HFFc6 (cell line): ENCODE data around the gene SCIMP. TPM values are rescaled to one million over a fixed set of nuclear protein-coding genes. Genes with fewer than 3 reads are reported as not detected.

ENCODE experiments used
- DNase-seq: peaks from one replicate; pipeline ENCODE4 v3.0.0-alpha.2; 2018
- H3K27ac Mint-ChIP-seq: 2 replicates; pipeline ENCODE4 v1.8.0; 2020; ENCODE audit warnings: mild to moderate bottlenecking, mixed read lengths
- H3K27me3 Mint-ChIP-seq: 2 replicates; pipeline ENCODE4 v1.8.0; 2021; ENCODE audit warnings: mild to moderate bottlenecking, moderate library complexity, mixed read lengths; ENCODE audit not compliant: insufficient read depth
- H3K36me3 Mint-ChIP-seq: 2 replicates; pipeline ENCODE4 v1.8.0; 2021; ENCODE audit warnings: low read depth, mixed read lengths
- H3K4me1 Mint-ChIP-seq: 2 replicates; pipeline ENCODE4 v1.8.0; 2020; ENCODE audit warnings: low read depth, mixed read lengths
- H3K4me3 Mint-ChIP-seq: 2 replicates; pipeline ENCODE4 v1.8.0; 2020; ENCODE audit warnings: mild to moderate bottlenecking, moderate library complexity, mixed read lengths
- H3K9me3 Mint-ChIP-seq: 2 replicates; pipeline ENCODE4 v1.8.0; 2020; ENCODE audit warnings: mild to moderate bottlenecking, mixed read lengths
- CTCF ChIP-seq: fragments of 200-600 bp; sonication (generic); IDR thresholded peaks from 2 replicates; pipeline ENCODE4 v1.5.0; 2021; ENCODE audit warnings: antibody characterized with exemption, mild to moderate bottlenecking
- total RNA-seq, 6 experiments: library from RNA; stranded (reverse); fragmentation: NEBNext Ultra II Directional; extraction: Animal tissue kit (Norgen Biotek cat#: 25700); gene quantifications; 2 replicates in 1 of 6; 3 replicates in 5 of 6; pipeline ENCODE4 v1.2.3, GENCODE V29; 2021

Gene SCIMP
- total RNA-seq, 6 experiments from 2014 or later: not detected

GRCh38 chr17:5272322-5272721 lies 37.7 kb upstream of the SCIMP start:
- Mint-ChIP-seq H3K9me3 (peaks cover 5% of the 10 kb centered on the region), H3K27ac (no peak overlapping the region), H3K27me3 (no peaks in the 10 kb centered on the region; the same call in none of the 2 replicates), H3K36me3 (no peaks in the 10 kb centered on the region), H3K4me1 (peaks cover 8% of the 10 kb centered on the region), H3K4me3 (no peak overlapping the region)
- DNase-seq: no peak
- no peak for TF ChIP-seq CTCF

- no peak for TF ChIP-seq CTCF
- Mint-ChIP-seq H3K27ac (no peak overlapping the region), H3K4me3 (no peak overlapping the region), H3K4me1 (peaks cover 8% of the 10 kb centered on the region), H3K9me3 (peaks cover 5% of the 10 kb centered on the region), H3K36me3 (no peaks in the 10 kb centered on the region), H3K27me3 (peaks cover 6% of the 10 kb centered on the region)
- DNase-seq: no peak
These were observed 34.7 kb upstream of the SCIMP start for GRCh38 chr17:5269241-5269960.

DNA sequence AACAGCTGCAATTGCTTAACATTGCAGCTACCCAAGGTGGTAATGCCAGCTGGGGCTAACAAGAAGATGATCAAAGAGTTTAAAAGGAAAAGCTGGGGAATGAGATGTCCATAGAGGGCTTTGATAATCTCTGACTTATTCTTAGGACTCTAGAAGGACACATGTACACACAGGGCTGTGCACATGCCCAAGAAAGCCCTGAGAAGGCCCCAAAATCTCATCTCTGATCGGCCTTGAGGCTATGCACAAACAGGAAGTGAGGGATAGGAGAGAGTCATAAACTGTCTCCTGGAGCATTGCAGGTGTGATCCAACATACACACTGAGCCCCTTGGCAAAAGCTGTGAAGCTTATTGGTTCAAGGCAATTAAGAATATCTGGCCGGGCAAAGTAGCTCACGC lies 30.2 kb upstream of the SCIMP start:
- H3K4me1 Mint-ChIP-seq: peaks cover 8% of the 10 kb centered on the region; the same call in 1 of the 2 replicates
- TF ChIP-seq CTCF: no peak
- peaks cover 14% of the 10 kb centered on the region for H3K27me3 Mint-ChIP-seq
- no peak overlapping the region for H3K27ac Mint-ChIP-seq
- no peak overlapping the region for H3K4me3 Mint-ChIP-seq
- H3K36me3 Mint-ChIP-seq: no peaks in the 10 kb centered on the region
- no peak for DNase-seq
- peaks cover 5% of the 10 kb centered on the region for H3K9me3 Mint-ChIP-seq

DNA sequence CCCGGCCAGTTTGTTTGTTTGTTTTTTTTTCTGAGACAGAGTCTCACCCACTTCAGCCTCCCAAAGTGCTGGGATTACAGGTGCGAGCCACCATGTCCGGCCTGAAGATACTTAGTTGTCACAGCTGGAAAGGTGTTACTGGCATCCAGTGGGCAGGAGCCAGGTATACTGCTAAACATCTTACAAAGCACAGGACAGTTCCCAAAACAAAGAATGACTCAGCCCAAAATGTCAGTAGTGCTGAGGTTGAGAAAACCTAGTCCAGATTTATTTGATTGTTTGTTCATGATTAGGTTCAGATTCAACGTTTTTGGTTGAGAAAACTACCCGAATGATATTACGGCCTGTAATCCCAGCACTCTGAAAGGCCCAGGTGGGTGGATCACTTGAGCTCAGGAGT lies 28.8 kb upstream of the SCIMP start:
- H3K36me3 Mint-ChIP-seq: no peaks in the 10 kb centered on the region
- H3K27me3 Mint-ChIP-seq: peaks cover 15% of the 10 kb centered on the region
- H3K27ac Mint-ChIP-seq: no peak overlapping the region
- DNase-seq: no peak
- peaks cover 14% of the 10 kb centered on the region; the same call in 1 of the 2 replicates for H3K4me1 Mint-ChIP-seq
- no peak overlapping the region for H3K4me3 Mint-ChIP-seq
- no peak for TF ChIP-seq CTCF
- H3K9me3 Mint-ChIP-seq: peaks cover 5% of the 10 kb centered on the region

- Mint-ChIP-seq H3K27me3 (peaks cover 19% of the 10 kb centered on the region), H3K27ac (no peak overlapping the region), H3K4me1 (peaks cover 14% of the 10 kb centered on the region; the same call in 1 of the 2 replicates), H3K4me3 (no peak overlapping the region), H3K9me3 (no peaks in the 10 kb centered on the region), H3K36me3 (no peaks in the 10 kb centered on the region)
- no peak for TF ChIP-seq CTCF
- no peak for DNase-seq
These were observed 27.8 kb upstream of the SCIMP start for GRCh38 chr17:5262416-5262991.
